Hematopoietic multipotent progenitor cell treated with erythropoietin and hydrocortisone succinate and interleukin-3 and kit ligand, for 4 days (in vitro differentiated cells): ENCODE measurements around the gene VWCE.

Experiments used
- DNase-seq: peaks from one replicate; pipeline ENCODE4 v3.0.0-alpha.2; 2015

Gene VWCE

GRCh38 chr11:61281581-61282250 is 13.4 kb downstream of the VWCE start:
- peak; percentile 71 for DNase-seq

GRCh38 chr11:61280883-61281580 is 14.1 kb downstream of the VWCE start:
- DNase-seq = no peak

GRCh38 chr11:61279934-61280659 is 15.0 kb downstream of the VWCE start:
- DNase-seq = peak; percentile 28

GRCh38 chr11:61278001-61278470 is 17.1 kb downstream of the VWCE start:
- no peak for DNase-seq

GRCh38 chr11:61277186-61278000 is 17.7 kb downstream of the VWCE start:
- DNase-seq = no peak

- DNase-seq = no peak
Measured at GRCh38 chr11:61275191-61275590, 19.9 kb downstream of the VWCE start.

GRCh38 chr11:61274084-61274483 is 21.0 kb downstream of the VWCE start:
- DNase-seq = no peak

- no peak for DNase-seq
Measured at GRCh38 chr11:61273178-61274078, 21.7 kb downstream of the VWCE start.

- no peak for DNase-seq
Measured at GRCh38 chr11:61272731-61273130, 22.4 kb downstream of the VWCE start.

GRCh38 chr11:61270354-61271076 is 24.6 kb downstream of the VWCE start:
- no peak for DNase-seq

GRCh38 chr11:61268588-61269250 is 26.4 kb downstream of the VWCE start:
- no peak for DNase-seq

- peak; percentile 25 for DNase-seq
Measured at GRCh38 chr11:61267437-61267841, 27.7 kb downstream of the VWCE start.

GRCh38 chr11:61266602-61267001 is 28.5 kb downstream of the VWCE start:
- DNase-seq = no peak

- DNase-seq = no peak
Measured at GRCh38 chr11:61265357-61265756, 29.8 kb downstream of the VWCE start.

GRCh38 chr11:61264795-61265194 is 30.3 kb downstream of the VWCE start:
- DNase-seq = no peak

GRCh38 chr11:61264371-61264770 is 30.7 kb downstream of the VWCE start:
- no peak for DNase-seq

- no peak for DNase-seq
Measured at GRCh38 chr11:61259363-61259762, 35.8 kb downstream of the VWCE start.

- no peak for DNase-seq
Measured at GRCh38 chr11:61258546-61258945, 36.6 kb downstream of the VWCE start.

- DNase-seq = peak; percentile 76
Measured at GRCh38 chr11:61256710-61257482, 38.2 kb downstream of the VWCE start.
